ENCODE measurements around the gene GARS1. TPM values are rescaled to one million over a fixed set of nuclear protein-coding genes. Genes with fewer than 3 reads are reported as not detected.

Gene GARS1
- total and polyA plus RNA-seq, 10 donors, result 41.0 to 90.1 (median 52.1) TPM

DNA sequence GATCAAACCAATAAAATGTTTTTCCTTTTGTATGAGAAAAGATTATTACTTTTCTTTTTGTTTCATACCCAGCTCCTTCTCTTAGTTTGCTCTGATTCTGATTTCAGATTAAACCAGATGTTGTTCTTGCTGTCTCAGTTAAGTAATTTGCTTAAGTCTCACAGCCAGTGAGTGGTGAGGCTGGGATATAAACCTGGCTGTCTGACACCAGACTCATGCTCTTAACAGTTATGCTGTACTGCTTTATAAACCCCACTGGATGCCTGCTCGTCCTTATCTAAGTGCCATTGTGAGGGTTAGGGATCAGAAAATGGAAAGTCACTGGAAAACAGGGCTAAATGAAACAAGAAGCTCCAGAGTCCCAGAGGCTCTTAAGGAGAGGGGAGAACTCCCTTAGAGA, 24.3 kb downstream of the GARS1 start:
- no peak overlapping the region for H3K27ac ChIP-seq
- TF ChIP-seq, protein P1, sequence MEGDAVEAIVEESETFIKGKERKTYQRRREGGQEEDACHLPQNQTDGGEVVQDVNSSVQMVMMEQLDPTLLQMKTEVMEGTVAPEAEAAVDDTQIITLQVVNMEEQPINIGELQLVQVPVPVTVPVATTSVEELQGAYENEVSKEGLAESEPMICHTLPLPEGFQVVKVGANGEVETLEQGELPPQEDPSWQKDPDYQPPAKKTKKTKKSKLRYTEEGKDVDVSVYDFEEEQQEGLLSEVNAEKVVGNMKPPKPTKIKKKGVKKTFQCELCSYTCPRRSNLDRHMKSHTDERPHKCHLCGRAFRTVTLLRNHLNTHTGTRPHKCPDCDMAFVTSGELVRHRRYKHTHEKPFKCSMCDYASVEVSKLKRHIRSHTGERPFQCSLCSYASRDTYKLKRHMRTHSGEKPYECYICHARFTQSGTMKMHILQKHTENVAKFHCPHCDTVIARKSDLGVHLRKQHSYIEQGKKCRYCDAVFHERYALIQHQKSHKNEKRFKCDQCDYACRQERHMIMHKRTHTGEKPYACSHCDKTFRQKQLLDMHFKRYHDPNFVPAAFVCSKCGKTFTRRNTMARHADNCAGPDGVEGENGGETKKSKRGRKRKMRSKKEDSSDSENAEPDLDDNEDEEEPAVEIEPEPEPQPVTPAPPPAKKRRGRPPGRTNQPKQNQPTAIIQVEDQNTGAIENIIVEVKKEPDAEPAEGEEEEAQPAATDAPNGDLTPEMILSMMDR (IDR thresholded peaks at IDR 0.05 in 8 of 11, conservative IDR thresholded peaks at IDR 0.05 in 3 of 11), result no peak
- TF ChIP-seq POLR2AphosphoS5 (IDR thresholded peaks at IDR 0.05) (no peak), POLR2A (IDR thresholded peaks at IDR 0.05) (no peak)
- peaks cover 5 to 100% (median 84%) of the 10 kb centered on the region in 6 donors for H3K36me3 ChIP-seq
- H3K4me3 ChIP-seq, result no peak overlapping the region
- no peaks in the 10 kb centered on the region for H3K9me3 ChIP-seq
- intact Hi-C loops (cut with DNase I; ENCODE audit: low total_unique reads), result no loop called here
- no peaks in the 10 kb centered on the region for H3K4me1 ChIP-seq
- no peak for DNase-seq
- no peaks in the 10 kb centered on the region for H3K27me3 ChIP-seq (replicated peaks in 1 of 7)
- 91 to 94% (median 94%) methylated on average over 1 of the region's 1 CpG for WGBS, 5 donors

DNA sequence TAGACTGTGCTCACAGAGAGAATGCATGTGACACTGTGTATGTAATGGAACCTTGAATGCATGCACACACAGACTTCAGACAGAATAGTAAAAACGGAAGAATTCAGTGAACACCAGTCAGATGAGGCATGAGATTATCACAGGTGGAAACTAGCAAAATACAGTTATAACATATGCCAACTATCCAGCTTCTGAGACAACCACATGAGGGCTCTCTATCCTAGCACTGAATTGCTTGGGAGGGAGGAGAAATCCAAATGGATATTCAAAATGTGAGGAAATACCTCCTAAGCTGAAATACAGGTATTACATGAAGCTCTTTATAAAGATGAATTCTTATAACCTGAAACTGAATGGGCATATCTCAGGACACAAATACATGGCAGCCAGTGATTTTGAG, 30.6 kb downstream of the GARS1 start:
- Histone ChIP-seq H3K27me3 (replicated peaks in 1 of 7) (no peaks in the 10 kb centered on the region), H3K36me3 (peaks cover 7 to 100% (median 92%) of the 10 kb centered on the region in 6 donors), H3K9me3 (no peaks in the 10 kb centered on the region), H3K27ac (no peak overlapping the region), H3K4me1 (no peaks in the 10 kb centered on the region), H3K4me3 (no peak overlapping the region)
- WGBS, 5 donors, result 91 to 98% (median 95%) methylated on average over 1 of the region's 1 CpG
- intact Hi-C loops (cut with DNase I; ENCODE audit: low total_unique reads), result no loop called here
- TF ChIP-seq POLR2AphosphoS5 (IDR thresholded peaks at IDR 0.05), result no peak
- no peak for TF ChIP-seq POLR2A (IDR thresholded peaks at IDR 0.05)
- TF ChIP-seq, protein P1 (IDR thresholded peaks at IDR 0.05 in 8 of 11, conservative IDR thresholded peaks at IDR 0.05 in 3 of 11), result no peak
- no peak for DNase-seq

DNA sequence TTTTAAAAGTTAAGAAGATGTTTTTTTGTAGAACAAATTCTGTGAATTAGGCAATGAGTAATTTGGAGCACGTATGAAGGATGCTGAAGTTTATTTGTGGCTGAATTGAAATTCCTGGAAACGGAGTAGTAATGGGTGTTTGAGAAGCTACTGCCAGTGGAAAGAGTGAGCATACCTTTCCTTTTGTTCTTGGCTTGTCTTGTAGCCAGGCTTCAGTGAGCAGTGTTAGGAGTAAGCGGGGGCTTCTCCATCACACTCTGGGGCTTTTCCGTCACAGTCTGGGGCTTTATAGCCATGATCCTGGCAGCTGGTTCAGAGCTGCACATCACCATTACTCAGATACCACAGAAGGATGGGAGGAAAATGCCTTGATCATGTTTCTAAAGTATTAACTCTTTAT, 32.3 kb downstream of the GARS1 start:
- no peaks in the 10 kb centered on the region for H3K27me3 ChIP-seq (replicated peaks in 1 of 7)
- no peak for DNase-seq
- H3K27ac ChIP-seq, result no peak overlapping the region
- peaks cover 2 to 100% (median 94%) of the 10 kb centered on the region in 6 donors for H3K36me3 ChIP-seq
- 87 to 95% (median 92%) methylated on average over 4 of the region's 4 CpGs for WGBS, 5 donors
- intact Hi-C loops (cut with DNase I; ENCODE audit: low total_unique reads), result no loop called here
- H3K9me3 ChIP-seq, result no peaks in the 10 kb centered on the region
- H3K4me1 ChIP-seq, result no peaks in the 10 kb centered on the region
- TF ChIP-seq POLR2A (IDR thresholded peaks at IDR 0.05), result no peak
- TF ChIP-seq POLR2AphosphoS5 (IDR thresholded peaks at IDR 0.05), result no peak
- TF ChIP-seq, protein P1 (IDR thresholded peaks at IDR 0.05 in 8 of 11, conservative IDR thresholded peaks at IDR 0.05 in 3 of 11), result no peak
- no peak overlapping the region for H3K4me3 ChIP-seq

DNA sequence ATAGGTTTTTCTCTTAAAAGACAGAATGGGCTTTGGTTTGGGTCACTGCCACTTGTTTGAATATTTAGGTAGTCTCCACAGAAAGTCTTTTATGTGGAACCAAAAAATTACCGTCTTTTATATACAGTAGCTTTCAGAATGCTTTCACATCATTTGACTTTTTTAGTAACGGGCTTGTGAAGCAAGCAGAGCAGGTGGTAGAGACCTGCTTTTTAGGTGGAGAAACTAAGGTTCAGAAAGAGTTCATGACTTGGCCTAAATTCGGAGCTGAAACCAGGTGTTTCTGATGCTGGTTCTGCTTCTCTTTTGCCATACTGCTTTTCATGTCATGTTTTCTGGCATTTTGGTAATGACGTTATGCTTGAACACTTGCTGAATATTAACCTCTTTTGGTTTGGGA, 36.3 kb downstream of the GARS1 start:
- H3K36me3 ChIP-seq, result peaks cover 2 to 100% (median 94%) of the 10 kb centered on the region in 6 donors
- DNase-seq, result no peak
- no peaks in the 10 kb centered on the region for H3K27me3 ChIP-seq (replicated peaks in 1 of 7)
- H3K4me1 ChIP-seq, result no peaks in the 10 kb centered on the region
- intact Hi-C loops (cut with DNase I; ENCODE audit: low total_unique reads), result no loop called here
- H3K27ac ChIP-seq, result no peak overlapping the region
- H3K4me3 ChIP-seq, result no peak overlapping the region
- WGBS, 5 donors, result 85 to 91% (median 88%) methylated on average over 4 of the region's 4 CpGs
- H3K9me3 ChIP-seq, result no peaks in the 10 kb centered on the region
- TF ChIP-seq POLR2A (IDR thresholded peaks at IDR 0.05), result no peak

DNA sequence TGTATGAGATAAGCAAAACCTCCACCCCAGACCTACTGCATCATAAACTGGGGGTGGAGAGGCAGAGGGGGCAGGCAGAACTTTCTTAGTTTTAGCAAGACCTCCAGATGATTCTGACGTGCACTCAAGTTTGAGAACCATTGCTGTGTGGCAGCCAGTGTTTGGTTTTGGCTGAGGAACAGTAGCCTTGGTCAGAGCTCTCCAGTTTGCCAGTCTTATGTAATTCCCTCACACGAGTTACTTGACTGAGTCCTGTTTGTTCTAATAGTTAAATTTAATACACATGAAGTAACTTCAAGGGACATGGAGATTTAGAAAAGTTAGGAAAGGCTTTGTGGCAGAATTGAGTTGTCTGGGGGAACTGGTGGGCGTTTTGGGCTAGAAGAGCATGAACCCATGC, 38.5 kb downstream of the GARS1 start:
- 77 to 88% (median 86%) methylated on average over 3 of the region's 3 CpGs for WGBS, 5 donors
- no peak overlapping the region for H3K27ac ChIP-seq
- H3K36me3 ChIP-seq, result peaks cover 2 to 82% (median 76%) of the 10 kb centered on the region in 6 donors

More for the DNA sequence above, 38.5 kb downstream of the GARS1 start:
- H3K4me1 ChIP-seq, result no peaks in the 10 kb centered on the region
- TF ChIP-seq POLR2AphosphoS5 (IDR thresholded peaks at IDR 0.05), result no peak
- TF ChIP-seq, protein P1 (IDR thresholded peaks at IDR 0.05 in 8 of 11, conservative IDR thresholded peaks at IDR 0.05 in 3 of 11), result no peak
- no peak for TF ChIP-seq POLR2A (IDR thresholded peaks at IDR 0.05)
- no peak for DNase-seq
- intact Hi-C loops (cut with DNase I; ENCODE audit: low total_unique reads), result no loop called here
- H3K9me3 ChIP-seq, result no peaks in the 10 kb centered on the region
- H3K4me3 ChIP-seq, result no peak overlapping the region
- no peaks in the 10 kb centered on the region for H3K27me3 ChIP-seq (replicated peaks in 1 of 7)
